Upper lobe of right lung (tissue), 1 donor: Measurements from ENCODE around the gene FGF6. TPM values are rescaled to one million over a fixed set of nuclear protein-coding genes. Genes with fewer than 3 reads are reported as not detected.

Experiments used
- ATAC-seq: fragments of 200-7000 bp; cut with Tn5 transposase; one replicate; pipeline ENCODE4 v1.9.1; 2020; ENCODE audit warnings: mild to moderate bottlenecking, moderate library complexity
- DNase-seq: peaks from one replicate; pipeline ENCODE4 v3.0.0-alpha.2; 2020
- H3K27ac ChIP-seq: fragments of 200-600 bp; one replicate; pipeline ENCODE4 v1.8.0; 2022
- H3K27me3 ChIP-seq: fragments of 200-600 bp; one replicate; pipeline ENCODE4 v1.8.0; 2022; ENCODE audit warnings: mild to moderate bottlenecking
- H3K36me3 ChIP-seq: fragments of 200-600 bp; one replicate; pipeline ENCODE4 v1.8.0; 2022
- H3K4me1 ChIP-seq: fragments of 200-600 bp; one replicate; pipeline ENCODE4 v1.8.0; 2022
- H3K4me3 ChIP-seq: fragments of 200-600 bp; one replicate; pipeline ENCODE4 v1.8.0; 2022; ENCODE audit warnings: mild to moderate bottlenecking
- H3K9me3 ChIP-seq: fragments of 200-600 bp; one replicate; pipeline ENCODE4 v1.8.0; 2022
- CTCF ChIP-seq: fragments of 200-600 bp; IDR thresholded peaks from one replicate; pipeline ENCODE4 v1.8.0; 2022; ENCODE audit warnings: antibody characterized with exemption
- intact Hi-C: fragments of 100-400 bp; cut with DNase I; formaldehyde crosslinking; loops from one replicate; pipeline ENCODE4 v1.11.0; 2022
- total RNA-seq: library from RNA; stranded (reverse); fragmentation: NEBNext Ultra II Directional; extraction: Animal tissue kit (Norgen Biotek cat#: 25700); gene quantifications from one replicate; pipeline ENCODE4 v1.2.1, GENCODE V29; 2021
- donor health status: DM: no; HTN: yes; CAD: no; lungs with severe emphysema.

The FGF6 gene
- total RNA-seq, 1 donor from 2014 or later = not detected

GRCh38 chr12:4483885-4484823 is 38.5 kb upstream of the FGF6 start:
- ATAC-seq = no peak
- Histone ChIP-seq H3K4me1 (no peaks in the 10 kb centered on the region), H3K9me3 (peaks cover 4% of the 10 kb centered on the region), H3K4me3 (no peak overlapping the region), H3K27me3 (no peaks in the 10 kb centered on the region), H3K36me3 (peaks cover 17% of the 10 kb centered on the region), H3K27ac (no peak overlapping the region)
- no peak for DNase-seq
- intact Hi-C loops = no loop called here
- no peak for TF ChIP-seq CTCF

GRCh38 chr12:4482936-4483335 is 37.3 kb upstream of the FGF6 start:
- Histone ChIP-seq H3K4me3 (no peak overlapping the region), H3K9me3 (peaks cover 8% of the 10 kb centered on the region), H3K27ac (no peak overlapping the region), H3K4me1 (no peaks in the 10 kb centered on the region), H3K36me3 (peaks cover 5% of the 10 kb centered on the region), H3K27me3 (no peaks in the 10 kb centered on the region)
- no peak for TF ChIP-seq CTCF
- intact Hi-C loops = no loop called here
- DNase-seq (no peak), ATAC-seq (no peak)

DNA sequence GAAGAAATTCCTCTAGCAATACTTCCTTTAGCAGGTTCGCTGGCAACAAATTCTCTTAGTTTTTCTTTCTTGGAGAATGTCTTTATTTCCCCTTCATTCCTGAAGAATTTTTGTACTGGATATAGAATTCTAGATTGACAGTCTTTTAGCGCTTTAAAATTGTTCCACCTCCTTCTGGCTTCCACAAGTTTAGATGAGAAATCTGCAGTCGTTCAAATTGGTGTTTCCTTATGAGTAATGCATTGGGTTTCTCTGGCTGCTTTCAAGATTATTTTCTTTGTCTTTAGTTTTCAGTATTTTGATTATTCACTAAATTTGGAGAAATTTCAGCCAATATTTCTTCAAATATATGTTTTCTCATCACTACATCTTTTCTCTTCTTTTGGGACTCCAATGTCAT is 33.3 kb upstream of the FGF6 start:
- intact Hi-C loops = no loop called here
- no peak for TF ChIP-seq CTCF
- peaks cover 8% of the 10 kb centered on the region for H3K9me3 ChIP-seq

DNA sequence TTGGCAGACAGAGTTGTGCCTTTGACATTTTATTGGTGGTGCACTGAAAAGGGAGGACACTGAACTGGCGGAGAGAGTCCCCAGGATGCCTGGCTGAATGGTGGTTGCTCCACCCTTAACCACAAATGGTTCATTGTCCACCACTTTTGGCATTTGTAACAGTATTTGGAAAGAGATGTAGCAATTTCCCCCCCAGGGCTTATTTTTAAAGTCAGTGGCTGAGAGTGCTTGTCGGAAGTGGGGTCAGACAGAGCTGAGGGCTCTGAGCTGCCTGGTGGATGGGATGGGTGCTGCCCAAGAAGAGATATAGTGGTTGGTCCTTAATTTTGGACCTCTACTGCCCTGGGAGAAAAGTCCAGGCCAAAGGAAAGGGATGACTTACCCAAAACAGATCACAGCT is 31.5 kb upstream of the FGF6 start:
- H3K36me3 ChIP-seq = no peaks in the 10 kb centered on the region
- DNase-seq (no peak), ATAC-seq (peak; percentile 52)
- H3K4me3 ChIP-seq = no peak overlapping the region
- no peaks in the 10 kb centered on the region for H3K4me1 ChIP-seq
- H3K27me3 ChIP-seq = no peaks in the 10 kb centered on the region
- TF ChIP-seq CTCF = no peak
- H3K9me3 ChIP-seq = peaks cover 8% of the 10 kb centered on the region
- intact Hi-C loops = no loop called here
- no peak overlapping the region for H3K27ac ChIP-seq

More for the DNA sequence above, 33.3 kb upstream of the FGF6 start:
- Histone ChIP-seq H3K27me3 (no peaks in the 10 kb centered on the region), H3K36me3 (no peaks in the 10 kb centered on the region), H3K4me1 (no peaks in the 10 kb centered on the region), H3K27ac (no peak overlapping the region), H3K4me3 (no peak overlapping the region)
- no peak for ATAC-seq
- no peak for DNase-seq

GRCh38 chr12:4472046-4472445 is 26.4 kb upstream of the FGF6 start:
- Histone ChIP-seq H3K27ac (no peak overlapping the region), H3K4me3 (no peak overlapping the region), H3K27me3 (no peaks in the 10 kb centered on the region), H3K36me3 (no peaks in the 10 kb centered on the region), H3K9me3 (no peaks in the 10 kb centered on the region), H3K4me1 (no peaks in the 10 kb centered on the region)
- intact Hi-C loops = no loop called here
- TF ChIP-seq CTCF = no peak
- DNase-seq (no peak), ATAC-seq (peak; percentile 59)
